ENCODE results near the gene MPG.

- TF ChIP-seq CTCF (IDR thresholded peaks at IDR 0.05 in 4 of 5, conservative IDR thresholded peaks at IDR 0.05 in 1 of 5) (no peak), POLR2A (IDR thresholded peaks at IDR 0.05) (no peak)
Measured at GRCh38 chr16:104355-104754, 26.3 kb downstream of the MPG start.
